K562 (cell line): ENCODE data around the gene FERMT3. TPM values are rescaled to one million over a fixed set of nuclear protein-coding genes. Genes with fewer than 3 reads are reported as not detected.

Experiments used
- CLOCK ChIP-seq: fragments of 250-450 bp; sonication (Bioruptor Pico); IDR thresholded peaks from 2 replicates; pipeline ENCODE4 v1.4.0; 2020; ENCODE audit warnings: mild to moderate bottlenecking, moderate library complexity, borderline replicate concordance
- COPS2 ChIP-seq: fragments of 450-650 bp; conservative IDR thresholded peaks from 2 replicates; pipeline ENCODE4 v1.6.1; 2016; ENCODE audit warnings: mild to moderate bottlenecking, moderate library complexity
- EHMT2 ChIP-seq: fragments of 450-650 bp; IDR thresholded peaks from 2 replicates; pipeline ENCODE4 v1.6.1; 2018; ENCODE audit warnings: antibody characterized with exemption
- FOXK1 ChIP-seq: sonication (generic); formaldehyde crosslinking; IDR thresholded peaks from 2 replicates; pipeline ENCODE4 v1.8.0; 2022; ENCODE audit warnings: missing genetic modification reagents, mild to moderate bottlenecking, borderline replicate concordance
- NR2F6 ChIP-seq: fragments of 450-650 bp; formaldehyde crosslinking; IDR thresholded peaks from 2 replicates; pipeline ENCODE4 v1.4.0; 2020; ENCODE audit warnings: mild to moderate bottlenecking
- SIN3B ChIP-seq: fragments of 450-650 bp; IDR thresholded peaks from 2 replicates; pipeline ENCODE4 v1.6.1; 2017; ENCODE audit warnings: low read depth, mild to moderate bottlenecking, moderate library complexity
- SMARCA5 ChIP-seq: fragments of 450-650 bp; IDR thresholded peaks from 2 replicates; pipeline ENCODE4 v1.6.1; 2016
- TCF7 ChIP-seq: sonication (generic); IDR thresholded peaks from 2 replicates; pipeline ENCODE4 v1.6.1; 2016; ENCODE audit warnings: antibody characterized with exemption, borderline replicate concordance
- ZBTB33 ChIP-seq: sonication (generic); formaldehyde crosslinking; IDR thresholded peaks from 2 replicates; pipeline ENCODE4 v1.8.1; 2023; ENCODE audit warnings: mild to moderate bottlenecking, missing genetic modification reagents
- ZBTB40 ChIP-seq, 2 experiments: fragments of 450-650 bp in 1 of 2; sonication (generic) in 1 of 2; formaldehyde crosslinking in 1 of 2; IDR thresholded peaks; 2 replicates each; pipeline versions ENCODE4 v1.7.1 to v1.9.0; 2016 to 2022; ENCODE audit warnings: inconsistent platforms in 1 of 2, mild to moderate bottlenecking in 1 of 2, missing genetic modification reagents in 1 of 2
- polyA plus RNA-seq, 8 experiments: library from polyadenylated mRNA; depleted of rRNA in 4 of 8; stranded (reverse) in 5 of 8; unstranded in 3 of 8; fragments of >200 nt; fragmentation: Nextera tagmentation in 2 of 8; fragmentation: Illumina TruSeq in 1 of 8; extraction: Ambion mirVana in 2 of 8; extraction: Trizol in 1 of 8; gene quantifications; 2 replicates each; pipeline versions ENCODE4 v1.2.1 to v1.2.3, GENCODE V29; 2011 to 2014; ENCODE audit warnings: inconsistent platforms in 1 of 8, missing spikeins in 1 of 8
- total RNA-seq, 7 experiments: library from RNA; depleted of rRNA in 6 of 7; stranded (reverse); fragments of >200 nt in 6 of 7; fragmentation: Illumina TruSeq in 2 of 7; extraction: Trizol in 2 of 7; gene quantifications; 2 replicates each; pipeline versions ENCODE4 v1.2.1 to v1.2.3, GENCODE V29; 2011 to 2021; ENCODE audit warnings: low replicate concordance in 1 of 7

Gene FERMT3
- total and polyA plus RNA-seq, 9 of the 15 experiments (the other 6 are each of a cell fraction or from before 2014, with no cell fraction given), result 3.2 to 275 (median 79.7) TPM

GRCh38 chr11:64246871-64247728 lies 40.6 kb downstream of the FERMT3 start, which contains the start of gene PPP1R14B (continued):
- peak; percentile 78 for TF ChIP-seq ZBTB40 (IDR thresholded peaks at IDR 0.05)
- TF ChIP-seq ZBTB40 (CRISPR knock-in tag; IDR thresholded peaks at IDR 0.05), result no peak
- 0 out of 2 replicates have a peak, but pooled peaks have one; percentile 29 for TF ChIP-seq TCF7
- no peak for TF ChIP-seq CLOCK (CRISPR knock-in tag)
- TF ChIP-seq NR2F6 (CRISPR knock-in tag), result no peak
- TF ChIP-seq SIN3B, result no peak
- TF ChIP-seq FOXK1, result peak; percentile 72; the same call in 1 of the 2 replicates
- TF ChIP-seq EHMT2, result no peak
- no peak for TF ChIP-seq COPS2
- peak; percentile 91 for TF ChIP-seq SMARCA5
- TF ChIP-seq ZBTB33 (CRISPR knock-in tag), result peak; percentile 42; the same call in 1 of the 2 replicates
